CD4-positive, alpha-beta T cell treated with Interleukin-6 at 100 ng/mL for 8 hours (primary cell): ENCODE results near the gene CLEC16A.

Source experiments
- DNase-seq: peaks from one replicate; pipeline ENCODE4 v3.0.0-alpha.2; 2020; ENCODE audit warnings: mixed read lengths, low spot score

Gene CLEC16A

DNA sequence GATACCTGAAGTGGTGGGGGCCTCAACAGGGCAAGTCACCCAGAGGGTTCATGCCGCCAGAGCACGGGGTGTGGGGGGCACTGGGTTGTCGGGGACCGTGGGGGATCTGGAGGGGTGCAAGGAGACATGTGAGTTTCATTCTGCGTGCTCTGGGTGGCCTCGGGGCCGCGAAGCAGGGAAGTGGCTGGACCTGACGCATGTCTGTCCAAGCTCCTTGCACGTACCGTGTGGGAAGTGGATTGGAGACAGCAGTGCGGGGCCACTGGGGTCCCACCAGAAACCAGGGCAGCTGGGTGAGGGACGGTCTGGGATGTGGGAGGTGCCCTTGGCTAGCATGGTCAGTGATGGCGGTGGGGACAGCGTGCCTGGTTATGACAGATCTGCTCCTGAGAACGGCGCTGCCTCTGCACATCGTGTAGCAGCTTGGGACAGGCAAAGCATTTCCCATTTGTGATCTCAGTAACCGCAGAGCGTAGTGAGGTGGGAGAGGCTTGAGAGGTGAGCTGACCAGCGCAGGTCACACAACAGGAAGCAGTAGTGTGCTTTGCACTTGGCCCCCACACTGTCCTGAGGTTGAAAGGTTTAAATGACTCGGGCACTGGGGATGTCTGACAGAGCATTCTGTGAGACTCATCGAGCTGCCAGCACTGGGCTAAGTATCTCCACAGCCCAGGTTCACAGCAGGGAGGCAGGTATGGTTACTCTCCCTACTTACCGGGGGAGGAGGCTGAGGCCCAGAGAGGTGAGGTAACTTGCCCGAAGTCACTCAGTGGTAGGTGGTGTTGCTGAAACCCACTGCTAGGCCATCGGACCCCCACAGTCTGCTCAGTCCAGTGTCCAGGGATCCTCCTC, 197.3 kb downstream of the CLEC16A start:
- DNase-seq: no peak

DNA sequence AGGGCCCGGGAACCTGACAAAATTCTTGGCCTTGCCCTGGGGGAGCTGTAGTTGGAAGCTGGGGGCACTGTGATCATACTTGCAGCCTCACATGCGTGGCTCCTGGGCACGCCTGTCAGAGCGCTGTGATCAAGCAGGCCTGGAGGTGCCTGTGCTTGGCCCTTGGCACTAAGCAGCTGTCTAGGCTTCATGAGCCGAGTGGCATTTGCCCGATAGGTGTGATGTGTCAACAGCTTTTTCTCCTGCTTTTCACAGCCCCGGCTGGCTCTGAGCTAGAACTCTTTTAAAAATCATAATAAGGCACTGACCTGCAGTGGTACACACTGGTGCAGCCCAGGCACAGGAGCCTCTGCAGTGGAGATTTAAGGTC, 197.9 kb downstream of the CLEC16A start:
- no peak for DNase-seq

DNA sequence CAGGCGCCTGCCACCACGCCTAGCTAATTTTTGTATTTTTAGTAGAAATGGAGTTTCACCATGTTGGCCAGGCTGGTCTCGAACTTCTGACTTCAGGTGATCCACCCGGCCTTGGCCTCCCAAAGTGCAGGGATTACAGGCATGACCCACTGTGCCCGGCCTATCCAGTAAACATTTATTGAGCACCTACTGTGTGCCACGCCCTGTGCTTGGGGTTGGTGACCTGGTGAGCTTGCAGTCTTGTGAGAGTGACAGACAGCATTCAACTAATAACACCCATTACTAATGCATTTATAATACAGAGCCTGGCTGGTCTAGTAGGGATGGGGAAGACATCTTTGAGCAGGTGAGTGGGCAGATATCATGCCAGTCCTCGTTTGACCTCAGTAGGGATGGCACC, 198.6 kb downstream of the CLEC16A start:
- no peak for DNase-seq

DNA sequence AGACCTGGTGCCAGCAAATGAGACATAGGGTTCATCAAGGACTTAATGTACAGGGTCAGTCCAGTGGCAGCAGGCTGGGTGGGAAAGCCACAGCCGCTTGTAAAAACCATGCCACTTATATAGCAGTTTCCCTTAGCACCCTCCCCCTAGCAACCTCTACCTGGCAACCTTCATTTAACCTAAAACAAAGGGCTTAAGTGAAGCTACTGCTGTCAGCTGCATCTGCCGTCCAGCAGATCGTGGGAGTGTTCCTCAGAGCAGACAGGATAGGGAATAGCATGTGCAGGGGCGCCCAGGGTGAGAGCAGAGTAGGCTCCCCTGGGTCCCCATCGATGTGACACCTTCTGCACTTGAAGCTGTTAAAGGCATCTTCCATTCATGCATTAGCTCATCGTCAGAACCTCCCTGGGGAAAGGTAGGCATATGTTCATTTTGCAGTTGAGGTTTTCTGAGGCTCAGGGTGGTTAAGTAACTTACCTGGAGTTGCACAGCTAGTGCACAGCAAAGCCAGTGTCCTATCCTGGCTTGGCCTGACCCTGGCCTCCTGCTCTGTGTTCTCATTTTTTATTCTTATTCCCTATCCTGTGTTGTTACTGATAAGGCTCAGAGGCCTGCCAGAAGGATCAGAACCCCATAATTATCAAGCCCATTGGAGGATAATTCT, 199.1 kb downstream of the CLEC16A start:
- no peak for DNase-seq

DNA sequence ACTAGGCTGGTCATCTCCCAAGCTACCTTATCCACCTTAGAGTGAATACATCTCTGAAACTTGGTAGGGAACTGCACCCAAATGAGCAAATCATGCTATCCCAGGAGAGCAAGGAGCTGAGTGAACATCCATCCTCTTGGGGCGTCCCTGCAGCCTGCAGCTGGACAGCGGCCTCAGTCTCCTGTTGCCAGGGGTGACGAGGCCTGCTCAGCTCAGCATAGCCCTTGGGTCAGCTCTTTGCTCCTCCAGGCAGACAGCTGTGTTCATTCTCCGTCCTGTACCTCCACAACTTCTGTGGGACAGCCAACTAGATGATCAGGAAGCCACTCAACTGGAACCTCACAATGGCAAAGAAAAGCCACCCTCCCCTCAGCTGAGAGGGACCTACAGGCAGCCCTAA, 199.8 kb downstream of the CLEC16A start:
- no peak for DNase-seq

DNA sequence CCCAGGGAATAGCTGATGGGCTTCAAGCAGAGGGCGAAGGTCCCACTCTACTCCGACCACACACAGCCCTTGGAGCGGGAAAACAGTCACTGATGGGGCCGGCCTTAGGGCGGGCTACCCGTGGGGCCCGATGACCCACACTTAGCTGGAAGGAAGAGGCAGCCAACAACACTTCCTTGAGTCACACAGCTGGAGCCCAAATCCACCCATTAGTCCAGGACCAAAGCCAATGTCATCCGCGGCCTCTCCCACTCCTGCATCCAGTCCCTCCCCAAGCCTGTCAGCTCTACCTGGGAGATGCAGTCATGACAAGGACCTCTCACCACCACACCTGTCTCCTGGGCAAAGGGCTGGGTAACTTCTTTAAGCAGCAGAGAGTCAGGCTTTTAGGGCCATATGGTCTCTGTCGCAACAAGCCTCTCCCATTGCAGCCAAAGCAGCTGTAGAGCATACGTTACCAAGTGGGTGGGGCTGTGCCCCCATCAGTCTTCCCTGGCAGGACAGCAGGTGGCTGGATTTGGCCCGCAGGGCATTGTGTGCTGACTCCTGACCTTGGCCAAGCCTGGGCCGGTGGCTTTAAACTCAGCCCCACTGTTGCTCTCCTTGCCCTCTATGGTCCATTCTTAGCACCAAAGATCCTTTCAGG, 200.9 kb downstream of the CLEC16A start:
- no peak for DNase-seq

DNA sequence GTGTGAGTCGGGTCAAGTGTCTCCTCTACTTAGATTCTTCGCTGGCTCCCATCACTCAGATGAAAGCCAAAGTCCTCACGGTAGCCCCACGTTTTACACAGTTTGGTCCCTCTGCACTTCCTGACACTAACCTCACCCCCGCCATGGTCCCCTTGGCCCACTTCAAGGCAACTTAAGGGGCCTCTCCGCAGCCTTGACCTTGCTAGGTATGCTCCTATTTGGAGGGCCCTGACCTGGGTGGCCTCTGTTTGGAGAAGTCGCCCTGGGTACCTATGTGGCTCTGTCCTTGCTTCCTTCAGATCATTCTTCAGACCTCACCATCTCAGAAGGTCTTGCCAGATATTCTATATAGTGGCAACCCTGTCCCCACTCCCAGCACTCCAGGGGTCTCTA, 201.5 kb downstream of the CLEC16A start:
- DNase-seq: no peak

DNA sequence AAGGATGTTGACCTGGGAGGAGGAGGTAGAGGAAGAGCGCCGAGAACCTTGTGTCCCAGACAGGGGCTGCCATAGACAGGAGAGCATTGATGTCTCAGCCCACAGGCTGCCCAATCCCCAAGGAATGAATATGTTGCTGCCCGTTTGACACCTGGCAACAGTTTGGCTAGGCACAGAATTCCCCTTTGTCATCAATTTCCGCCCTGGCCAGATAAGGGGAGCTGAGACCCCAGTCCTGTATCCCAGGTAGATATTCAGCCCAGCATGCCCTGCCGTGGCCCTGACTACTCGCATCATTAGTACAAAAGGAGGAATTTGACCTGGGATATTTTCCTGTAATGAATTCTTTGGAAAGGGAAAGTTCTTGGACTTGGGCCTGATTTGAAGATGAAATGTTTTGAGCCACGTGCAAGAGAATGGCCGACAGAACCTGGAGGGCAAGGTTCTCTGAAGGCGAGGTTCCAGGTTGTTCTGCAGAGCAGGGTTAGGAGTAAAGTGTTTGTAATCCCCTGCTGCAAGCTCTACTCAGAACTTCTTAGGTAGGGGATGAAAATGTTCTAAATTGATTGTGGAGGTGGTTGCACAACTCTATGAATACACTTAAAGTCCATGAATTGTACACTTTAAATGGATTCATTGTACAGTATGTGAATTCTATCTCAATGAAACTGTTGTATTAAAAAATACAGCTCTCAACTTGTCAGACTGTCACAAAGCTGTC, 202.8 kb downstream of the CLEC16A start:
- no peak for DNase-seq

DNA sequence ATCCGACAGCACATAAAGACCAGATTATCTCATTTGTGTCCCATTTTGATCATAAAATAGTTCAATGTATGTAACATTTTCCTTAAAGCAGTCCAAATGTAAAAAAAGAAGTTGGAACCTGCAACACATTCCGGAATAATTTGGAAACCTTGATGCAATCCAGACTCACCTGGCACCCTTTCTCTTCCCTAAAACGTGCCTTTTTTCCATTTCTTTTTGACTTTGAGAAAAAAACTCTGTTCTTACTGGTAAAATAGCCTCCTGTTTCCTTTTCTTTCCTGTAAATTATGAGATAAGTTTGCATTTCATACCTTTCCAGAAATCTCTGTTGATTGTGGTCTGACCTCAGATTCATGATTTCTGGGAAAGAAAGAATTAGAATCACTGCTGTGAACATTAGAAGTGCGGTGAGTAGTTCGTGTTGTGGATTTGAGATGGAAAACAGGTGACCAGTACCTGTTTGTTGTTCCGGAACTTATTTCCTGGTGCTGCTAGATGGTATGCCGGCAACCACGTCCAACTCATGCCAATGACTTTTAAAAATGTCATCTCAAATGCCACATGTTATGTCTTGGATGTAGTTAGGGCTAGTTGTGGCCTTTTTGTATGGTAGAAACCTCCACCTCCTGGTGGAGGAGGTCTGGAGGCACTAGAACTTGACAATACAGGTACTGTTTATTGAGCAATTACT, 203.5 kb downstream of the CLEC16A start:
- no peak for DNase-seq

DNA sequence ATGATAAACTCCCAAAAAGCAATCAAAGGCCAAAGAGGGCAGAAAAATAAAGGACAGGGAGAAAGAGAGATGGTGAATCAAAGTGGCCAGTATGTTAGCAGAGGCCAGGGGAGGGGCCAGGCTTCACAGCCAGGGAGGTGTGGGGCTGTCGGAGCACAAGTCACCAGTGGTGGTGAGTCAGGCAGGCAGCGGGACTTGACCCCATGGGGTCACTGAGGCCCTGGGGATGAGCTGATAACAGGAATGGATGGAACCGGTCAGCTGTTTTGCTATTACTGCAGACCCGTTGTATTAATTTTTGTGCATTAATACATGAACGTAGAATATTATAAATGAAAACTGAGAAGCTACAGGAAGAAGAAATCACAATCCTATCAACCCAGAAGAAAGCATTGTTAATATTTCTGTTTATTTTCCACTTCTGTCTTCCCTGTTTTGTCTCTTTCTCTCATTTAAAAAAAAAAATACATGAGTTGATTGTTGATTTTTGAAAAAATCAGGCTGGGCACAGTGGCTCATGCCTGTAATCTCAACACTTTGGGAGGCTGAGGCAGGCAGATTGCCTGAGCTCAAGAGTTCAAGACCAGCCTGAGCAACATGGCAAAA, 204.8 kb downstream of the CLEC16A start:
- DNase-seq: no peak

DNA sequence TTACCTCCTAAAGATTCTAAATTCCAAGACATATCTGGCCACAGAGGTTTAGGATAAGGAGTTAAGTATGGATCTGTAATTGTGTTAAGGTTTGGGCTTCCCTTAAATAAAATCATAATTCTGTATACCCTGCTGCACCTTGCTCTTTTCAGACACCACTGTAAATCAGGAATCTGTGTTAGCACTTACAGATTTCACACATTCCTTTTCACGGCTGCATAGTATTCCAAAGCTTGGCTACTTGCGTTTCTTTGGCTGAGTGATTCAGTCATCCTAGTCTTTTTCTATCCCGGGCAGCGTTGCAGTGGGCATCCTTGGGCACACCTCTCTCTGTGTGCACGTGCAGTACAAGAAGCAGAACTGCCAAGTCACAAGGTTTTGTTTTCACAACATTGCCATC, 205.8 kb downstream of the CLEC16A start:
- no peak for DNase-seq

DNA sequence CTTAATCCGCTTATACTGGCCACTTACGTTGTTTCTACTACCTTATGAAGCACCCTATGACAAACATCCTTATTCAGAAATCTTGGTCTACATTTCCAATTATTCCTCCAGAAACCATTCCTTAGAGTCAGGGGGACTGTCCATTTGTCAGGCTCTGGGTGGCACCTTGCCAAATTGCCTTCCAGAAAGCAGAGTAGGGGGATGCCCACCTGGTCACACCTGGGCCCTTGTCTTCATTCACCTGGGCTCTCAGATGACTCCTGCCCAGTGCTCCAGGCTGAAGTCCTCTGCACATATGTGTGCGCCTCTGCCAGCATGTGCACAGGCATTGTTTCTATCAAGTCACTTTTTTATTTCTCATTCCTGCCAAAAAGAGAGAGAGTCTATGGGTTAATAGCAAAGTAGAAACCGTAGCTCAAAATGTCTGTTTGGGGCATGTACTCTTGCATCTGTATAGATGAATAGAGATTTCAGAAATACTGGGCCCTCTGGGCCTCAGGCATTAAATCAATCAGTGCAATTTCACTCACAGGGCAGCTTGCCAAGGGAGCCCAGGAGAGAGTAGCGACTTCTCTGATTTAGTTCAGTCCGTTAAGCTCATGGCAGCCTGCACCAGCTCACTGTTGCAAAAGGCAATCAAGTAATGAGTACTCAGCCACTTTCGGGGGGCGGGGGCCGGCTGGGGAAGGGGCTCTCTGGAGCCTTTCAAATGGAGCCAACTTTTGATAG, 207.0 kb downstream of the CLEC16A start:
- no peak for DNase-seq

DNA sequence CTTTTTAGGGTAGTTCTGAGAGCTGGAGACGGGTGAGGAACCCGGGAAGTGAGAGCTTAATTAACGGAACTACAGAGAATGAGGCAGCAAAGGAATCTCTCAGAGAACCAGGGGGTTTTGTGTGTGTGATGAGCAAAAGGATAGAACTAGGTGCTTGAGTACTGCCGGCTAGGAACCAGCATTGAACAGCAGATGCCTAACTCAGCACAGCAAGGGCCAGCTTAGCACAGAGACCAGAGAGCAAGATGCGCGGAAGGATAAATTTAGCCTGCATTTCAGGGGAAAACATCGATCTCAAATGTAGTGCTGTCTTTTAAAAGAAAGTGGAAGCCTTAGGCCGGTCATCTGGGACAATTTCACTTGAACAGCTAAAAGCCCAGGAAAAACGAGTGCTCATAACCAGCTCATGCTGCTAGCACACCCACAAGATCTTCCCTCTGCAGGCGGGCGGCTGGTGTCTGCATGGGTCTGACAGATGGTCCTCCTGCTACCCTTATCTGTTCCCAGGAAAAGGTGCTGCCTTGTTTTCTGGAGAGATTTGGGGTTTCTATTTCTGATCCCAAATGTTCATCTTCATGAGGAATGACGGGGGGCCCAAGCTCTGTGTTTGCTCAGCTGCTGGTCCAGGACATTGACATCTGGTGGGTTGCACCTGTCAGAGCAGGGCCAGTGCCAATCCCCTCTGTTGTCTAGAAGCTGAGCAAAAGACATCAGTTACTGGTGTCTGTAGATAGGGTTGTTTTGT, 207.7 kb downstream of the CLEC16A start:
- no peak for DNase-seq

DNA sequence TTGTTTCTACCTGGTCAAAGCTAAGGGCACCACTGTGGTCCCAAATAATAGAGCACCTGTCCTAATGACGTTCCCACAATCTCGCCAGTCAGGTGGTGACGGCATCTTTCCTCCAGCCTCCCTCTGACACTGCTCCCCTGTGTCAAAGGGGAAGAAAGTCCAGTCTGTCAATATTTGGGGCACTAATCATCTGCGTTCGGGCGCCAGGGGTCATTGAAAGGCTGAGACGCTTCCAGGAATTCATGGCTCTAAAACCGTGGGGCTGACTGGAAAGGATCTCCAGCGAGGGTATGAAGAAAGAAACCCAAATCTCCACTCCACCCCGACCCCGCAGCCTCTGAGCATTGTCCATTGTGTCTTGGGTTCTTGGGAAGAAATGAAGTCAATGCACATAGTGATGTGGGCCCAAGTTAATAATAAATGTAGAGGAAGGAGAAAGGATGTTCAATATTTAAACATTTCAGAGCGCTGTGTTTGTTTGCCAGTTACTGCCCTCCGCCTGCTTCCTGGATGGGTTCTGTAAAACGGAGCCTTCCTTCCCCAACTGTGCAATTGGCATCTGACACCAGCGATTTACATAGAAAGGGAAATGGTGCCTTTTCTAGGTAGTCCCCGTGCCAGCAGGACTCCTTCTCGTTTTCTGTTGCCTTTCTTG, 208.4 kb downstream of the CLEC16A start:
- no peak for DNase-seq

DNA sequence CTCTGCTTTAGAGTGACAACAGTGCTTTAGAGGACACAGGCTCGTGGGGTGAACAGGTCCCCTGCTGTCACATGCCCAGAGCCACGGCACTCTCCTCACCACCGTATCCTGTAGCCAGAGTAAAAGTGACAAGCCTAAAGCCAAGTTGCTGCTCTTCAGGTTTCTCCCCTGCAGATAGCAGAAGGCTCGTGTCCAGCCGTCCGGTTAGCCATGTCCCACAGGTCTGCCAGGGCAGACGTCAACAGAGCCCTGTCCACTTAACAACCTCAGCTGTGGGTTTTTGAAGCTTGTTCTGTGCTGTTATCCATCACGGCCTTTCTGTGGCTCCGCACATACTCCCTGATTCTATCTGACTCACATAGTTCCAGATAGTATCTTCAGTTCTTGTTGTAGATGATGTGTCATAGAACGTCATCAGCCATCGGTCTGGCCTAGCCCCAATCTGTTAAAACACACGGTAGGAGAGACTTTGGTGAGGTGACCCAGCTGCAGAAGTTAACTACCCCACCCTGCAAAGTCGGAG, 211.0 kb downstream of the CLEC16A start:
- DNase-seq: no peak

DNA sequence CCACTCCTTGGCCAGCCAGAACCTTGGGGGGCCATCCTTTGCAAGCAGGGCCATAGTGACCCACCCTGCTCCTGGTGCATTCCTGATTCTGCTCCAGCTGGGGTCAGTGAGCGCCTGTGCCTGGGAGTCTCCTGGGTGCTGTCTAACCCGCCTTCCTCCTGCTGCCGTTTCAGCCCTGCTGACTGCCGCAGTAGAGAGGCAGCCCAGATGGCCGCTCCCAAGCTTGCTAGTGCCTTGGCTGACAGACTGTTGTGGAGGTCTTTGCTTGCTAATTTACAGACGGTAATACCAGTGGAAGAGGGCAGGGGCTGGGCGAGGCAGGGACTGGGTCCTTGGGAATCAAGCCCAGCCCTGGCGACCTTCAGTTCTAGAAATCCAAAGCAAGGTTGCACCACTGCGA, 212.0 kb downstream of the CLEC16A start:
- no peak for DNase-seq

DNA sequence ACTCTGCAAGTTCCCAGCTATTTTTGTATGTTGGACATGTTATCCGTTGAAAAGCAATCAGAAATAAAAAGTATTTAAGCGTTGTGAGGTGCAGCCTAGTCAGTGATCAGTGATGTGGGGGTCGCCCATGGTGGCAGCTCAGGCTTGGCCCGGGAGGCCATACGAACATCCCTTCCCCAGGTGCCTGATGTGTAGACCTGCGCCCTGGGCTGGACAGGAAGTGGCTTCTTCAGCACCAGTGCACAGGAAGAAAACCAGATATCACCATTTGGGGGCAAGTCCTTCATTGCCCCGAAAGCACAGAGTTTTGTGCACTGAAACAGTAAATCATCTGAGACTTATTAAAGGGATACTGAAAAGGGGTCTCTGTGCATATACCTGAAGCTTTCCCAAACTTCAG, 212.8 kb downstream of the CLEC16A start:
- no peak for DNase-seq

DNA sequence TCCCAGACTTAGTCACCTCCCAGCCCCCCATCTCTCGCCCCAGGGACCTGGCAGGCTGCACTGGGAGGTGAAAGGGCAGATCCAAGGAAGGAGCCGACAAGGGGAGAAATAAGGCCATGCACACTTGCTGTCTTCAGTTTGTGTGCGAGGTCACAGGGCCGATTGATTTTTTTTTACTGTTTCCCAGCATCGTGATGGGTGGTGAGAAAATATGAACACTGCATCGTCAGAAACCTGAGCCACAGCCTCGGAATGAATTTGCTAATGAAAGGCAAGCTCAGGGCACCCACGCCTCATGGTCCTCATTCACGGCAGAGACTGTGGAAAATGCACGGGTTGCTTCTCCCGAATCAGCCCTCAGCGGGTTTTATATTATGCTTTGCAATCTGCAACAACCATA, 213.7 kb downstream of the CLEC16A start:
- no peak for DNase-seq

DNA sequence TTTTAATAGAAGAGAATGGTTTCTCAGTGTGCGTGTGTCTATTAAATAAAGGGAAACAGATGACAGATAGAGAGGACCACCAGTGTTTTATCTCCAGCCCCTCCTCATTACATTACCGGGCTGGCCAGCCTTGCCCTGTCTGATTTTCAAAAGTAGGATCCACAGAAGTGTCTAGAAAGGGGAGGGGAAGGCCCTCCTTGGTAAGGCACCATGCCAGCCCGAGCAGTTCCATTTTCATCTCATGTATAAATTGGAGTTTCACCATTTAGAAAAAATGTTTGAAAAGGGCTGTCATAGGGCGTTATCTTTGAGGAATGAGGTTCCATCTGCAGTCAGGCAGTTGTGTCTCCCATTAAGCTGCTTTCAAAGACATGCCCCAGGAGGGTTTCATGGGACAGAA, 214.9 kb downstream of the CLEC16A start:
- no peak for DNase-seq
